HG02973 (cell line): ENCODE data around the gene TCF3.

Source experiments
- ATAC-seq: cut with Tn5 transposase; IDR thresholded peaks from one replicate; pipeline ENCODE4 v1.9.1; 2021; ENCODE audit warnings: moderate library complexity; ENCODE audit not compliant: unreplicated experiment

Gene TCF3

DNA sequence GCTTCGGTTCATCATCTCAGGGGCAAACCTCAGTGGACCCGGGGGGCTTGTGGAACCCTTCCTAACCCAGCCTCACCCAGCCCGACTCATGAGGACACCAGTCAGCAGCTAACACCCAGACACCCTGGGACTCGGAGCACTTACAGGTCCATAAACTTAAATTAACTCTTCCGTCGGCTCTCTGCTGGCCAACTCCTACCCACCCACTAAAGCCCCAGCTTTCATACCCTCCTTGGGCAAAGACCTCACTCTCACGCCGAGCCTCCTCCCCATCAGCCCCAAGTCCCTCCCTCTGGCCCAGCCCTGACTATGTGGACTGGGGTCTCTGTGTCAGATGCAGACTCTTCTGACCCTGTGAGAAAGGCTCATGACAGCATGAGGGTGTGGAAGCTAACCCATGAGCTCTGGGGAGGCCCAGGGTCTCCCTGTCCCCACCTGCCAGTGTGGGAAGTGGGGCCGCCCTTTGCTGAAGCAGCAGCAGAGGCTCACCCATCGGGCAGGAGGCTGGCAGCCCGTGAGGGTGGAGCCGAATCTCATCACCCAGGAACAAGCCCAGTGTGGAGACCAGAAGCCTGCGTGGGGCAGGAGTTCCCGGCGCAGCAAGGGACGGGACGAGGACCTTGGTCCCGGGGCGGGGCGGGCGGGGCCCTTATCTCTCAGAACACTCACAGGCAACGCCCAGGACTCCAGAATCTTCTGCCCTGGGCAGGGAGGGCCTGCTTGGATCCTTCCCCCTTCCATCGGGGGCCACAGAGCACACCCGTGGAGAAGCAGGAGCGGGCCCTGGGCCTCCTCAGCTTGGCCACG lies 19.8 kb downstream of the TCF3 start:
- ATAC-seq, result no peak

DNA sequence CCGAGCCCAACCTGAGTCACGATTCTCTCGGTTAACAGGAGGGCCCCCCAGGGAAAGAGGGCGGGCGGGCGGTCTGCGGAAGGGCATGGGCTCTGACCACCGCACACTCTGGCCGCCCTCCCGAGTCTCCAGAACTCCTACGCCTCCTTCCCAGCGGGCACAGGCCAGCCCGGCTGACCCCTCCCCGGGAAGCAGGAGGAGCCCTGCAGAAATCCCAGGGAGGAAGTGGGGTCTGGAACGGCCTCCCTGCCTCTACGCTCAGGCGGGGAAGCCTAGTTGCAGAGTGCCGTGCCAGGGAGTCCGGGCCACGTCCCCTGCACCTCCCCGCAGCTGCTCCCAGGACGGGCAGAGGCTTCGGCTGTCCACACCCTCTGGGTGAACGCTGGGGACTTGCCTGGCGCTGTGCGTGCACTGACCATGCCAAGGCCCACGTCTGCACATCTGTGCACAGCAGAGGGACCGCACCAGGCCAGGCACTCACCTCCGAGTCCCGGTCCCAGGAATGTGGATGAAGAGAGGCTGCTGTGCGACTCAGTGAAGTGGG lies 20.8 kb downstream of the TCF3 start:
- no peak for ATAC-seq

DNA sequence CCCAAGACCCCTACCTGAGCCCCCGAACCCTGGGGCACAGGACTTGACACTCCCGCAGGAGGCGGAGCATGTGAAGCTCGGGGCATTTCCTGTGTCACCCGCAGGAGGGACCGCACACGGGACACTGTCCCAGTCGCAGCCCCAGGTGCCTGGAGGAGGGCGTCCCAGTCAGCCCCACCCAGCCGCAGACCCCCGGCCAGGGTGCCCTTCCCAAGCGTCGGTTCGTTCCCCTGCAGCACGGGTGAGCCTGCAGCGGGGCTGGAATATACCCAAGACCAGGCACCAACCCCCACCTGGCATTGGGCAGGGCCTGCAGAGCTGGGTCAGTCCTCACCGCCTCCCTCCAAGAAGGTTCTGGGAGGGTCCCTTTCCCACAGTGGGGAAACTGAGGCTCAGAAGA lies 21.6 kb downstream of the TCF3 start:
- ATAC-seq, result no peak

DNA sequence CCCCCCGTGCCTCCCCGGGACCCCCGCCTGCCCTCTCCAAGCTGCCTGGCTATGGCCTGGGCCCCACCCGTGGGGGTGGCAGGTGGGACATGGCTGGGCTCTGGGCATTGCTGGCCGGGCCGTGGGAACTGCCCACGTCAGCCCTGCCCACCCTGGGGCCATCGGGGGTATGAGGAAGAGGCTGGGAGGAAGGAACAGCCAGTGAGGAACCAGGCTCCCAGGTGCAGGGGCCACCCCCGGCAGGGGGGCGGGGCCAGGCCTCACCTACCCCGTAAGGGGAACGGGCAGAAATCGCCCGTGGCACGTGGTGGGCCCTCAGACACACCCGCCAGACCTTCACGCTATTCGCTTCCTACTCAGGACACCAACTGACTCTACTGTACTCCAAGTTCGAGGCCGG lies 22.4 kb downstream of the TCF3 start:
- ATAC-seq, result no peak

DNA sequence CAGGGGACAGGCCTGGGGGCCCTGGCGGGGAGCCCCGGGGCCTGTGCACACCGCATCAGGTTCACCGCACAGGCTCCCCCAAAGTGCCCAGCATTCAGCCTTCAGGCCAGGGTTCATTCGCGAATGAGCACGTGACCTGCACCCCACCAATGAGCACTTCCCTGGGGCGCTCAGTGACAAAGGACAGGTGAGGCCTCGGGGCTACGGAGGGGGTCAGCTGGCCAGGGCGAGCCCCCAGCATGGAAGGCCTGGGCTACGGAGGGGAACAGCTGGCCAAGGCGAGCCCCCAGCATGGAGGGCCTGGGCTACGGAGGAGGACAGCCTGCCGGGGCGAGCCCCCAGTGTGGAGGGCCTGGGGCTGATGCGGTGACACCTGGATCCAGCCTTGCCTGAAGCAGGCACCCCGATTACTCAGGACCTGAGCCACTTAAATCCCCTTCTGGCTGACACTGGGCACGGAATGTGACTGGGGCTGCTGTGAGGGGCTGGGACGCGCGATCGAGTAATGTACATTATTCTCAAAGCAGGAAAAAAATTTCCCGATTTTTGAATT lies 23.1 kb downstream of the TCF3 start:
- no peak for ATAC-seq

DNA sequence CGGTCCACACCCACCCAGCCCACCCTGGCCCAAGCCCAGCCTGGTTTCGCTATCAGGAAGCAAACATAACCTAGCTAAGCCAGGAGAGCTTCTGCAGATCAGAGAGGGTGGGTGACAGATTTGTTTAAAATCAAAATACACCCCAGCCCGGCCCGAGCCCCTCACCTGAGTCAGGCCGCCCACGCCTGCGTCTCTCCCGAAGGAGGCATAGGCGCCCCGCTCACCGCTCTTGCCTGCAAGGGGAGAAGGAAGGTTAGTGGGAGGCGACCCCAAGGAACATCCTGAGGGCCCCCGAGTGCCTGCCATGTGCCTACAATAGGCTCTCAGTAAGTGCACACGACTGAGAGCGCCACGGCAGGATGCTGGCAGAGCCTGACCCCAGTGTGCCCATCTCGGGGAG lies 25.2 kb downstream of the TCF3 start:
- no peak for ATAC-seq

DNA sequence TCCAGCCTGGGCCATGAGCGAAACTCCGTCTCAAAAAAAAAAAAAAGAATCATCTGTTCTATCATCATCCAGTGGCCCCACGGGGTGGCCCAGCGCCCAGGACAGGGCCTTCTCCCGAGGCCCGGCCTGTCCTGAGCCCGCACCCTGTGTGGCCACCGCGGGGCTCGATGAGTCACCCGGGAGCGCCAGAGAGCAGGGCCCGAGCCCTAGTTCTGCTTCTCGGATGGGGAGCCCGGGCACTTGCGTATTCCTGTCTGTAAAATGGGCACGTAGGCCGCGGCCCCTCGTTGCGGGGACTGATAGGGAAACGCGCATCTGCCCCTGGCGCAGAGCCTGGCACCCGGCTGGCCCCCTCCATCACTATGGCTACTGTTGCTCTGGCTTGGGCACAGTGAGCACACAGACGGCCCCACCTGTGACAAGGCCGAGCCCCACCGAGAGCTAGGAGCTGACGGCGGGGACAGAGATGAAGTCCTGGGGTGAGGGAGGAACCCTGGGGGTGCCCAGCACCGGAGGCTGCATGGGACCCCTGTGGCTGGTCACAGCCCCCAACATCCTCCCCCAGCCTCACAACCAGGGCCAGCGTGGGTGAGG lies 25.9 kb downstream of the TCF3 start:
- ATAC-seq, result no peak

DNA sequence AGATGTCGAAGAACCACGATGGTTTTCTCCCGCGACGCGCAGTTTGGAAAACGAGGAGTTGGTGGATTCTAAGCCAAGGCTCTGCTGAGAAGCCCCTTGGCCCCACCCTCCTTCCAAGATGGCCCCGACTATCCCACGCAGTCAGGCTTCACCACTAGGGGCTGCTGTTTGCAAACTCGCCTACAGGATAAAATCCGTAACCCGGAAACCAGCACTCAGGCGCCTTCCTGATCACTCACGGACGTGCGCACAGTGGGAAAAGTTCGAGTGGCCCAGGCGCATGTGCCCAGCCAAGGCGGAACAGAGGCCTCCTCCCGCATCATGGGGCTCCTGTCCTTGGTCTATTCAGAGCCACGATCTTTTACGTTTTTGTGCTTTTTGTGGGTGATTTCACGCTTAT lies 28.0 kb downstream of the TCF3 start:
- no peak for ATAC-seq

DNA sequence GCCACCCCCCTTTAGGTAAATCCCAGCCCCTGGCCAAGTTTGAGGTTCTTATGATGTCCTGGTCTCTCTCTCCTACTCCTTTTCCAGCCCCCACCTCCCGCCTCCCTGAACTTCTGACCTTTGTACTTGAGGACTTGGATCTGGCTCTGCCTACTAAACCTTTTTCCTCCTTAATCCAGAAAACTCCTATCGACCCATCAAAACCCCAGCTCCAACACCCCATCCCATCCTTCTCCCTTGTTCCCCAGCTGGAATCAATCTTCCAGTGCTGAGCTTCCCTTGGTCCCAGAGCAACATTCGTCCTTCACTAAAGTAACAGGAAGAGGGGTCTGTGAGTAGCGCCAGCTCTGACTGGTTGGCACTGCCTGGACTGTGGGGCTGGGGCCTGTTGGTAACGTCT lies 29.9 kb downstream of the TCF3 start:
- no peak for ATAC-seq

DNA sequence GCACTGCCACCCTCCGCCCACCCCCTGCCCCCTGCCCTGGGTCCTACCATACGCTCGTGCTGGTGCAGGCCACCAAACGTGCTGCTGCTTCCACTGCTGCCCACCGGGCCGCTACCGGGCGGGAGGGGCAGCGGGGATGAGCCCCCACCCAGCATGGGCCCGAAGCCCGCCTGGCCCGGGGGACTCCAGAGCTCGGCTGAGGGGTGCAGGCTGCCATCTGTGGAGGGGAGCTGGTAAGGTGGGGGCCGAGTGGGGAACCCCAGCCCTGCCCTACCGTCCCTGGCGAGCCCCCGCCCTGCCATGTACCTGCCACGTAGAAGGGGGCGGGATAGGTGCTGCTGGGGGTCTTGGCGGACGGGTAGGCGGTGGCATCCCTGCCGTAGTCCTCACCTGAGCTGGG lies 30.4 kb downstream of the TCF3 start:
- no peak for ATAC-seq

DNA sequence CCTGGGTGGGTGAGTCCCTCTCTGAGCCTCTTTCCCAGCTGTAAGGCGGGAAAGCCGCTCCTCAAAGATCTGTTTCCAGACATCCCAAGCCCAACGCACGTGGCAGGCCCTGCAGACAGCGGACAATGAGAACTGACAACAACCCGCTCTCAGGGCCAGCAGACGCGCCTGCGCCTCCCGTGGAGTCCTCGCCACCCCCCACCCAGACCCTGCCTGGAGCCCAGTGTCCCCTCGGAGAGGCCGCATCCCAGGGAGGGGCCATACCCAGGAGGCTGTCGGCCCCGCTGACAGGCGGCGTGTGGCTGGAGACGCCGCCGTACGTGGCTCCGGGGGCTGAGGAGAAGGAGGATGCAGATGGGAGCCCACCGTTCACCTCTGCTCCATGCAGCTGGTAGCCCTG lies 30.8 kb downstream of the TCF3 start:
- ATAC-seq, result no peak

DNA sequence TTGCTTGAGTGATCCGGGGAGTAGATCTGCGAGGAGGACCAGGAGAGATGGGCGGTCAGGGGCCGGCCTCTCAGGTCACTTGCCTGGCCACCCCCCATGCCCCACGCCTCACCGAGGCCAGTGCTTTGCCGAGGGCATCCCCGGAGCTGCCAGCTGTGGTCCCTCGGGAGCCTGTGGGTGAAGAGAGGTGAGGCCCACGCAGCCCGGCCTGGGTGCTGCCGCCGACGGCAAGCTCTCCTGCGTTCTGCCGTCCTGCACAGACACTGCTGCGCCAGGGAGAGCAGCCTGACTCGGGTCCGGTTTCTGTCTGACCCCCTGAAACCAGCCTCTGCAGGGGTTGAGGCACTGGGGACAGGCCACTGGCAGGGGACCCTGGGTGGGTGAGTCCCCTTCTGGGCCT lies 31.4 kb downstream of the TCF3 start:
- no peak for ATAC-seq

DNA sequence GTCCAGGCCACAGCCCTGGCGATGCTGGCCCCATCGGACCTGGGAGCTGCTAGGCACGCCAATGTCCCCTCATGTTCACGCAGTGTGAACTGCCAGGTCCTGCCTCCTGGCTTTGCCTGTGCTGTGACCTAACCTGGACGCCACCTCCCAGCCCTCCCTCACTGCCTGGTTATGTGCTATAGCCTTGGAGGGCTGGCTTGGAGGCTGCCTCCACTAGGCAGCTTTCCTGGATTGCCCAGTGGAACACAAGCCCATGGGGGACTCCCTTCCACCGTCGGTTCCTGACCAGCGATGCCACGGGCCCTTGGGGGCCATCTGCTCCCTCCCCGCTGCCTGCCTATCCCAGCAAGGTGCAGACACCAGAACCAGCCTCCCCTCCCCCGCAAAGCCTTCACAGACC lies 31.9 kb downstream of the TCF3 start:
- no peak for ATAC-seq

DNA sequence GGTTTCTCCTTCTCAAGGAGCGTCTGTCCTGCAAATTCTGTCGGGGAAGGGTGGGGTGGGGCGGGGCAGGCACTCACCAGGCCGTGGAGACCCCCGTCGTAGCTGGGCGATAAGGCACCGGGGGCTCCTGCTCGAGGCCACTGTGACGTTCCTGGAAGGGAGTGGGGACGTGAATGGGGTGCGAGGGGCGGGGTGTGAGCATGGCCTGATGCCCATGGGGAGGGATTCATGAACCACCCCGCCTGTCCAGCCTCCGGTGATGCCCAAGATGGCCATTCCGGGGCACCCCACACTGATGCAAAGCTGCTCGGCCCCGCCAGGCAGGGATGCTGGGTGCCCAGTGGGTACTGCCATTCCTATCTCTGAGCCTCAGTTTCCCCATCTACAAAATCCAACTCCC lies 32.7 kb downstream of the TCF3 start:
- ATAC-seq, result no peak

DNA sequence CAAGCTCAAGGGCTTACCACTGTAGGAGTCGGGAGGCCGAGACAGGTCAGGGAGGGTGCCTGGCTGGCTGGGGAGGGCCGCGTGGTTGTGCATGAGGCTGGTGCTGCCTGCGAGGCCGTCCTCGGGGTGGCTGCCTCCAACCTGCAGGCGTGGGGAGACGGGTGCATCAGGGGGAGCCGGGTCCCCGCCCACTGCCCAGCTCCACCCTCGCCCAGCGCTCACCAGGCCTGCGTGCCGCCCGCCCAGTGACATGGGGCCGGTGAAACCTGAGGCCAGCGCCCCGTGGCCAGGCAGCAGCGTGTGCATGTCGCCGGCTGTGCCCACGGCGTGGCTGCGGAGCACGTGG lies 33.3 kb downstream of the TCF3 start:
- ATAC-seq, result no peak

DNA sequence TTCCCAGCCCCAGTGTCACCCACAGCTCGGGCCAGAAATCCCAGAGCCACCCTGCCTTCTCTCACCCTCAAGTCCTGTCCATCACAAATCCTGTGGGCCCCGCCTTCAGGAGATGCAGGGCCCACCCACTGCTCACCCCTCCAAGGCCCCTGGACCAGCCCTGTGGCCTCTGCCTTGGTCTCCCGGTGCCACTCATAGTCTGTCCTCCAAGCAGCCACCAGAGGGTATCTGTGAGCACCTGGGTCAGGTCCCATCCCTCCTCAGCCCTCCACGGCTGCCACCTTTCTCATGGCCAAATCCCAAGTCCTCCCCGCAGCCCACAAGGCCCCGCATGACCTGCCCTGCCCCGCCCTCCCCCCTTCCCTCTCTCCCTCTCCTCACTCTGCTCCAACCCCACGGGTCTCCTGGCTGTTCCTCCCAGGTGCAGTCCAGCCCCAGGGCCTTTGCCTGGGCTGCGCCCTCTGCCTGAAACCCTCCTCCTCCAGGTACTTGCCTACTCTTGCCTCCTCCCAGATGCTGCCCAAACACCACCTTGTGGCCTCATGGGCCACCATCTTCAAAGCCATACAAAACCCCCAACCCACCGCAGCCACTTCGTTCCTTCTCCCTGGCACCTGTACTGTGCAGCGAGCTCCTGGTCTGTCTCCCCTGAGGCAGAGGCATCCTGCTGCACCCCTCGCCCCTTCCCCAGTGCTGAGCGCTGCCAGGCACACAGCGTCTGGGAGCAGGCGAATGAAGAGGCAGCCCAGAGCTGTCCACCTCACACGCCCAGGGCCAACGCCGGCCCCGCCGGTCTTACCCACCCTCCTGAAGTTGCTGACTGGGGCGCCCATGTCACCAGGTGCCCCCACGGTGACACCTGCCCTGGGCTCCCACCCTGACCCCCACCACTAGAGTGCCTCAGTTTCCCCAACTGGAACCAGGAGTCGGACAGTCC lies 34.0 kb downstream of the TCF3 start:
- ATAC-seq, result no peak

DNA sequence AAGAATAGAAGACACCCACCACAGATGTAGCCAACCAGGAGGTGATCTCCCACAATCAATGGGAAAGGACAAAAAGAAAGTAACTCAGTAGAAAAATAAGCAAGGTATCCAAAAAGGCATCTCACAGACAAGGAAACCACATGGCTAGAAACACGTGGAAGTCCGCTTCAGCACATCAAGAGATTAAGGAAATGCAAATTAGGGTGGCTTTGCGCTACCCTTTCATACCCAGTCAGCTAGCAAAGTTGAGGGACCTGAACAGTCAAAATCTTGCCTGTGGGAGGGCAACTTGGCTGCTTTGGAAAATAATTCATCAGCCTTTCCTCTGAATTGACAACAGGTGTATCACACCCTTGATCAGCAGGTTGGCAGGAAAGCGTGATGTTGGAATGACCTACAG lies 35.5 kb downstream of the TCF3 start:
- no peak for ATAC-seq

DNA sequence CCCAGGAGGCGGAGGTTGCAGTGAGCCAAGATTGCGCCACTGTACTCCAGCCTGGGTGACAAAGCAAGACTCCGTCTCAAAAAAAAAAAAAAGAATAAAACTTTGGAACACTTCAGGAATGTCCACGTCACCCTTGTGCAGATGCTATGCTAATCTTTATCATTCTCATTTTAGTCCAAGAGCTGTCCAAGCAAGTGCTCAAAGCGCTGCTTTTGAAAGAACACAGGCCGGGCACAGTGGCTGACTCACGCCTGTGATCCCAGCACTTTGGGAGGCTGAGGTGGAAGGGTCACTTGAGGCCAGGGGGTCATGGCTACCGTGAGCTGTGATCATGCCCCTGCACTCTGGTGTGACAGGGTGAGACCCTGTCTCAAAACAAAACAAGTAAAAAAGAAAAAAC lies 36.0 kb downstream of the TCF3 start:
- no peak for ATAC-seq

DNA sequence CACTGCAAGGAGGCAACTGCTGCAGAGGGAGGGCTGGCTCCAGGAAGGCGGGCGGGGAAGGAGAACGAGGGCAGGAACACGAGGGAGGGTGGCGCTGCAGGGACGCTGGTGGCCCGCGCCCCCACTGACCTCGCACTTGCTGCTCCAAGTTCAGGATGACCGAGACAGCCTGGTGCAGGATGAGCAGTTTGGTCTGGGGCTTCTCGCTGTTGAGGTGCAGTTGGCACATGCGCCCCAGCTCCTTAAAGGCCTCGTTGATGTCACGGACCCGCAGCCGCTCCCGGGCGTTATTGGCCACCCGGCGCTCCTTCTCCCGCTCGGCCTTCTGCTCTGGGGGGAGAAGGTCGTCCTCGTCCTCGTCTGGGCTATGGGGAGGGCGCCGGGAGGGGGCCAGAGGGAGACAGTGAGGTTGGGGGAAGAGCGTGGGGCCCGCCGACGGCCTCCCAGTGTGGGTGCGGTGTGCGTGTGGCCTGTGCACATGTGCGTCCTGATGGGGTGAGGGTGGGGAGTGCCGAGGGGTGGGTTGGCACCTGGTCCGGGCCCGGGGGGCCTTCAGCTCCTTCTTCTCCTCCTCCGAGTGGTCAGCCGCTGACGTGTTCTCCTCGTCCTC lies 37.2 kb downstream of the TCF3 start:
- ATAC-seq, result no peak

DNA sequence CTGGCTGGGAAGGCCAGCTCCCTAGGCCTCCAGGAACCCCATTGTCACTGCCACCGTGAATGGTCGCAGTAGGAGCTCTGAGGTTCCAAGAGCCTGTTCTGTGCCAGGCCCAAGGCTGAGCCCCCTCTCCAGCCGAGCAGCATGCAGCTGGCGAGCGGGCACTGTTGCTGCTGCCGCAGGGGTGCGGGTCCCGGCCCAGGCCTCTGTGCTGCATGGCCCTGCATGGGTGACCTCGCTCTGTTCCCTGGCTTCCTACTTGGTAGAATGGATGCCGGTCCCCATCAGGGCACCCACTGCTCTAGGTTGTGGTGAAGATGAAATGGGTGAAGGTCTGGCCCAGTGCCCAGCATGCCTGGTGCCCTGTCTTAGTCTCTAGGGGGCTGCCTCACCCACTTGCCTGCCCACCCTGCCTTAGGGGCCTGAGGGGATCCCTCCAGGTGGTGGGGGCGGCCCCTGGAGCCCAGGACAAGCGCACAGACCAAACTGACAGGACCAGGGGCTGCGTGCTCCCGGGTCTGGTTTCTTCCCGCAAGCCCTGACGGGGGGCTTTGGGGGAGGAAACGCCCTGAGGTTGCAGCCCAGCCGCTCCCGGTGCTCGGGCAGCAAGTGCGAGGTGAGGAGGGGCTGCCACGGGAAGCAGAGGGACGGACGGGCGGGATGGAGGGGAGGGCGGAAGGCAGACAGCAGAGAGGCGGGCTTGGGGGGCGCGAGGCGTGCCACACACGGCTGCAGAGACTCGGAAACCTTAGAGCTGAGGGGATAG lies 38.4 kb downstream of the TCF3 start:
- ATAC-seq, result no peak
